SH-SY5Y (cell line): ENCODE results near the gene POU3F1.

Experiments
- GATA2 ChIP-seq: IDR thresholded peaks from 2 replicates; pipeline ENCODE4 v1.6.1; 2011; ENCODE audit warnings: mild to moderate bottlenecking, low read depth, low read length
- GATA3 ChIP-seq: IDR thresholded peaks from 2 replicates; pipeline ENCODE4 v1.6.1; 2011; ENCODE audit warnings: low read depth, mild to moderate bottlenecking, low read length, moderate library complexity

DNA sequence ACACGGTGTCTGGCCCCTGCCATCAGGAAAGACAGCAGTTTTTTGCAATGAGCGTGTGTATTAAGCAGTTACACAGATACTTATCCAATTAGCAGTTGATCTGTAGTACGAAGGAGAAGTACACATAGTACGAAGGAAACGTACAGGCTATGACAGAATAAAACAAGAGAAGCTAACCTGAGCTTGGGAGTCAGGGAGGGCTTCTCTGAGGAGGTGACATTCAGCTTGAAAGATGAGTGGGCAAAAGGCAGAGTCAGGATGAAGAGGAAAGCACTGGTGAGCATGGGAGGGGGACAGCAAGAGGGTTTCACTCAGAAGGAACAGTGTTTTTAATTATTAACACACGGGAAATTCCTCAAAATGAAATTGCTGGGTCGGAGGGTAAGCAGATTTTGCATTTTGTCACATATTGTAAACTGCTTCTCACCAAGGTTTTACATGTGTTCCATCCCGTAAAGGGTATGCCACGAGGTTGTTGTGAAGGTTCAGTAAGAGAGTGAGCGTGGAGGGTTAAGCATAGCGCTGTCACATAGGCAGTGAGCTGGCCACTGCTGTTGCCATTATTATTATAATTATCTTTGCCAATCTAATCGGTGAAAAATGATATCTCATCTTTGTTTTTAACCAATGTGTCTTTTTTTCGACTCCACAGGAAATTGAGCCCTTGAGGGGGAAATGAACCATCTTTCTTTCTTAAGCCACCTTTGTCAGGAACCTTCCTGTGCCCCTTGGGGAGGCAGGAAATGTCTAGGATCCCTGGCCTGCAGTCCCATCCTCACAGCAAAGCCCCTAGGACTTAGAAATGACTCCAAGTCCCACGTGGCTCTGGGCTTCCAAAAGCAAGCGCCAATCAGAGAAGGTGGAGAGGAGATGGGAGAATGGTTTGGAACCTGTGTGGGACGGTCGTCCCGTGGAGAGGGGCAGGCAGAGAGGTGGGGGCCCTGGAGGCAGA lies 47.3 kb upstream of the POU3F1 start:
- TF ChIP-seq GATA2 (no peak), GATA3 (no peak)
